SK-N-MC (cell line): ENCODE measurements around the gene SYTL4.

ENCODE experiments used
- EZH2 ChIP-seq: fragments of 200-600 bp; sonication (generic); IDR thresholded peaks from one replicate; pipeline ENCODE4 v1.6.1; 2017; ENCODE audit warnings: antibody characterized with exemption
- POLR2AphosphoS5 ChIP-seq: IDR thresholded peaks from 2 replicates; pipeline ENCODE4 v1.6.1; 2012; ENCODE audit warnings: mild to moderate bottlenecking, low read depth, low read length, borderline replicate concordance

DNA sequence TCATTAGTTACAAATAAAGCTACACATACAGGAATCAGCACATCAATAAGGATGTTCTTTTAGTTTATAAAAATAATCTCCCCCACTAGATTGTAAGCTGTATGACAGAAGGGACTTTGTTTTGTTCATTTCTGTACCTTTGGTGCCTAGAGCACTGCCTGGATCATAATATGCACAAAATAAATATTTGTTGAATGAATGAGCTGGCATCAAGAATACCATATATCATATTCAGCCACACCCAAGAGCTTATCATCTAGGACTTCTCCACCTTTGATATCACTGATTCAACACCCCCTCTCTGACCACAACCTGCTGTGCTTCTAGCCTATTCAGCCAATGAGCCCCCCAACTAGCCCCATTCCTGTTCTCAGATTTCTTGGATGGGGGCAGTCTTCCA, 10.6 kb downstream of the SYTL4 start:
- TF ChIP-seq EZH2 (no peak), POLR2AphosphoS5 (no peak)
